NB4 (cell line): ENCODE data around the gene TADA3.

Experiments
- CTCF ChIP-seq: IDR thresholded peaks from one replicate; pipeline ENCODE4 v1.5.1; 2012; ENCODE audit warnings: low read depth, low read length
- MAX ChIP-seq: IDR thresholded peaks from 2 replicates; pipeline ENCODE4 v1.6.1; 2011; ENCODE audit warnings: low read depth, low read length

- TF ChIP-seq CTCF, result no peak
- TF ChIP-seq MAX, result no peak
Measured at GRCh38 chr3:9765865-9766264, 26.4 kb downstream of the TADA3 start.
